ENCODE results near the gene AKAP6.

Gene AKAP6

GRCh38 chr14:32330351-32331111, 1.4 kb downstream of the AKAP6 start:
- no peak for DNase-seq (ENCODE audit: low read depth)

- no peak for DNase-seq (ENCODE audit: low read depth)
These were observed 2.1 kb downstream of the AKAP6 start for GRCh38 chr14:32331206-32331605.

GRCh38 chr14:32332415-32333316, 3.6 kb downstream of the AKAP6 start:
- no peak for DNase-seq (ENCODE audit: low read depth)

- no peak for DNase-seq (ENCODE audit: low read depth)
These were observed 7.6 kb downstream of the AKAP6 start for GRCh38 chr14:32336702-32337101.

- no peak for DNase-seq (ENCODE audit: low read depth)
These were observed 8.7 kb downstream of the AKAP6 start for GRCh38 chr14:32337759-32338158.

- no peak for DNase-seq (ENCODE audit: low read depth)
These were observed 10.1 kb downstream of the AKAP6 start for GRCh38 chr14:32339188-32339587.

- no peak for DNase-seq (ENCODE audit: low read depth)
These were observed 13.1 kb downstream of the AKAP6 start for GRCh38 chr14:32341947-32342846.

GRCh38 chr14:32342847-32343194, 13.7 kb downstream of the AKAP6 start:
- no peak for DNase-seq (ENCODE audit: low read depth)

- DNase-seq (ENCODE audit: low read depth): no peak
These were observed 14.9 kb downstream of the AKAP6 start for GRCh38 chr14:32343926-32344430.

GRCh38 chr14:32345311-32345791, 16.3 kb downstream of the AKAP6 start:
- no peak for DNase-seq (ENCODE audit: low read depth)

GRCh38 chr14:32349322-32349721, 20.2 kb downstream of the AKAP6 start:
- no peak for DNase-seq (ENCODE audit: low read depth)

GRCh38 chr14:32350020-32350419, 20.9 kb downstream of the AKAP6 start:
- DNase-seq (ENCODE audit: low read depth): no peak

GRCh38 chr14:32352631-32353030, 23.5 kb downstream of the AKAP6 start:
- DNase-seq (ENCODE audit: low read depth): no peak

GRCh38 chr14:32354716-32355115, 25.6 kb downstream of the AKAP6 start:
- DNase-seq (ENCODE audit: low read depth): no peak

GRCh38 chr14:32358781-32359180, 29.7 kb downstream of the AKAP6 start:
- no peak for DNase-seq (ENCODE audit: low read depth)

- DNase-seq (ENCODE audit: low read depth): no peak
These were observed 32.6 kb downstream of the AKAP6 start for GRCh38 chr14:32361674-32362073.

- no peak for DNase-seq (ENCODE audit: low read depth)
These were observed 34.7 kb downstream of the AKAP6 start for GRCh38 chr14:32363761-32364160.

- DNase-seq (ENCODE audit: low read depth): no peak
These were observed 35.8 kb downstream of the AKAP6 start for GRCh38 chr14:32364941-32365340.

GRCh38 chr14:32366256-32366879, 37.3 kb downstream of the AKAP6 start:
- DNase-seq (ENCODE audit: low read depth): no peak

- DNase-seq (ENCODE audit: low read depth): no peak
These were observed 37.9 kb downstream of the AKAP6 start for GRCh38 chr14:32366986-32367385.

GRCh38 chr14:32367516-32367915, 38.4 kb downstream of the AKAP6 start:
- DNase-seq (ENCODE audit: low read depth): no peak

Data from stimulated activated CD4-positive, alpha-beta T cell treated with anti-CD3 and anti-CD28 coated beads, Interleukin-2, amount 100 ng/mL, for 4 hours (primary cell).